ENCODE measurements around the gene AKNAD1. TPM values are rescaled to one million over a fixed set of nuclear protein-coding genes. Genes with fewer than 3 reads are reported as not detected.

The AKNAD1 gene
- total RNA-seq, 1 experiment from 2014 or later, result 0.54 TPM

GRCh38 chr1:108841703-108842102 is 15.2 kb downstream of the AKNAD1 start:
- ChIA-PET CTCF (no interaction called here), POLR2A (ENCODE audit: low non-redundant PET) (no interaction called here)
- intact Hi-C loops (cut with micrococcal nuclease; ENCODE audit: unreplicated experiment), result no loop called here

GRCh38 chr1:108832929-108833328 is 24.0 kb downstream of the AKNAD1 start:
- CTCF ChIA-PET, result no interaction called here
- Histone ChIP-seq H3K36me3 (ENCODE audit: insufficient read depth, low read length, poor library complexity, severe bottlenecking) (no peaks in the 10 kb centered on the region), H3K27me3 (replicated peaks; ENCODE audit: insufficient read depth, low read depth, low read length, poor library complexity) (no peaks in the 10 kb centered on the region), H3K4me3 (ENCODE audit: low read depth, low read length, poor library complexity, severe bottlenecking) (no peak overlapping the region), H3K27ac (ENCODE audit: low read depth, low read length, poor library complexity, severe bottlenecking) (no peak overlapping the region), H3K4me1 (ENCODE audit: insufficient read depth, low read length, poor library complexity, severe bottlenecking) (peaks cover under 1% of the 10 kb centered on the region), H3K9me3 (ENCODE audit: low read depth, low read length, poor library complexity, severe bottlenecking) (no peaks in the 10 kb centered on the region)
- intact Hi-C loops (cut with micrococcal nuclease; ENCODE audit: unreplicated experiment), result no loop called here
- no peak for TF ChIP-seq CTCF (conservative IDR thresholded peaks at IDR 0.05; ENCODE audit: low read depth, low read length)
- TF ChIP-seq EZH2 (IDR thresholded peaks at IDR 0.05; ENCODE audit: borderline replicate concordance, low read depth, low read length, poor library complexity, severe bottlenecking), result no peak
- BruUV-seq (replicated peaks), result no TSS peak
- DNase-seq (ENCODE audit: low spot score), result no peak
- POLR2A ChIA-PET (ENCODE audit: low non-redundant PET), result no interaction called here

More at GRCh38 chr1:108841703-108842102, 15.2 kb downstream of the AKNAD1 start:
- Histone ChIP-seq H3K27me3 (replicated peaks; ENCODE audit: insufficient read depth, low read depth, low read length, poor library complexity) (no peaks in the 10 kb centered on the region), H3K4me1 (ENCODE audit: insufficient read depth, low read length, poor library complexity, severe bottlenecking) (no peaks in the 10 kb centered on the region), H3K36me3 (ENCODE audit: insufficient read depth, low read length, poor library complexity, severe bottlenecking) (no peaks in the 10 kb centered on the region), H3K4me3 (ENCODE audit: low read depth, low read length, poor library complexity, severe bottlenecking) (no peak overlapping the region), H3K27ac (ENCODE audit: low read depth, low read length, poor library complexity, severe bottlenecking) (no peak overlapping the region), H3K9me3 (ENCODE audit: low read depth, low read length, poor library complexity, severe bottlenecking) (no peaks in the 10 kb centered on the region)
- BruUV-seq (replicated peaks), result no TSS peak
- TF ChIP-seq CTCF (conservative IDR thresholded peaks at IDR 0.05; ENCODE audit: low read depth, low read length) (no peak), EZH2 (IDR thresholded peaks at IDR 0.05; ENCODE audit: borderline replicate concordance, low read depth, low read length, poor library complexity, severe bottlenecking) (no peak)
- no peak for DNase-seq (ENCODE audit: low spot score)

- intact Hi-C loops (cut with micrococcal nuclease; ENCODE audit: unreplicated experiment), result no loop called here
- DNase-seq (ENCODE audit: low spot score), result no peak
- Histone ChIP-seq H3K36me3 (ENCODE audit: insufficient read depth, low read length, poor library complexity, severe bottlenecking) (no peaks in the 10 kb centered on the region), H3K9me3 (ENCODE audit: low read depth, low read length, poor library complexity, severe bottlenecking) (no peaks in the 10 kb centered on the region), H3K27me3 (replicated peaks; ENCODE audit: insufficient read depth, low read depth, low read length, poor library complexity) (no peaks in the 10 kb centered on the region), H3K4me3 (ENCODE audit: low read depth, low read length, poor library complexity, severe bottlenecking) (no peak overlapping the region), H3K4me1 (ENCODE audit: insufficient read depth, low read length, poor library complexity, severe bottlenecking) (peaks cover 3% of the 10 kb centered on the region), H3K27ac (ENCODE audit: low read depth, low read length, poor library complexity, severe bottlenecking) (no peak overlapping the region)
- ChIA-PET POLR2A (ENCODE audit: low non-redundant PET) (interaction anchor here (0.6 kb wide), 1 partner anchor 40 kb away, joined by 3 read pairs; no protein-coding TSS in a partner anchor), CTCF (no interaction called here)
- TF ChIP-seq CTCF (conservative IDR thresholded peaks at IDR 0.05; ENCODE audit: low read depth, low read length) (no peak), EZH2 (IDR thresholded peaks at IDR 0.05; ENCODE audit: borderline replicate concordance, low read depth, low read length, poor library complexity, severe bottlenecking) (no peak)
- no TSS peak for BruUV-seq (replicated peaks)
These were observed 25.7 kb downstream of the AKNAD1 start for GRCh38 chr1:108831225-108831624.
